Measurements from ENCODE around the gene NUMA1.

Gene NUMA1

DNA sequence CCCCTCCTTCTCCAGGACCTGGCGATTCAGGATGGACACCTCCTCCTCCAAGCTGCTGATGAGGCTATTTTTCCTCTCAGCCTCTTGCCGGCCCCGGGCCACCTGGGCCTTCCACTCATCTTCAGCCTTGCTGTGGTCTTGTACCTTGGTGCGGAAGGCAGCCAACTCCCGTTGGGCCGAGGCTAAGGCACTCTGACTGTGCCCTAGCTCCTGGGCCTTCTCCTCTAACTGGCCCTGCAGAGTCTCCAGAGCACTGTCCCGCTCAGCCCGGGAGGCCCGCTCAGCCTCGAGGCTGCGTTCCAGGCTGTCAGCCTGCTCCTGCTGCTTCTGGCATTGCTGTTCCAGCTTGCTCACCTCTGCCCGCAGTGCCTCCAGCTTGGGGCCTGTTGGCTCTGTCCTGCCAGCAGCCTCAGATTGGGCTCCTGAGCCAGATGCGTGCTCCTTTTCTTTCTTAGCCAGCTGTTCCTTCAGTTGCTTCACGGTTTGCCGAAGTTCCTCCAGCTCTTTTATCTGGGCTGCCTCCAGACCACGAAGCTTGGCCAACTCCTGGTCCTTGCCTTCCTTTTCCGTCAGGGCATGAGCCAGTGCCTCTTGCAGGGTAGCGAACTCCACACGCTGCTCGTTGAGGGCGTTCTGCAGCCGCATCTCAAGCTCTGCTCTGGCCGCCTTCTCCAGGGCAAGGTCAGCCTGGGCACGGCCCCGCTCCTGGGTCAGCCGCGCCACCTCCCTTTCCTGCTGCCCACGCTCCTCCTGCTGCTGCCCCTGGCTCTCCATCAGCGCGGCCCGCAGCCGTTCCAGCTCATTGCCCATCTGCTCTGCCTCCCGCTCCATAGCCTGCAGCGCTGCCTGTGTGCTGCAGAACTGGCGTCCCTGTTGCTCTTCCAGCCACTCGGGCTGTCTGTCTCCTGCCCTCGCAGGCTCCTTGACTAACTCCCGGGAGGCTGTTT, 66.3 kb downstream of the NUMA1 start:
- DNase-seq = no peak

DNA sequence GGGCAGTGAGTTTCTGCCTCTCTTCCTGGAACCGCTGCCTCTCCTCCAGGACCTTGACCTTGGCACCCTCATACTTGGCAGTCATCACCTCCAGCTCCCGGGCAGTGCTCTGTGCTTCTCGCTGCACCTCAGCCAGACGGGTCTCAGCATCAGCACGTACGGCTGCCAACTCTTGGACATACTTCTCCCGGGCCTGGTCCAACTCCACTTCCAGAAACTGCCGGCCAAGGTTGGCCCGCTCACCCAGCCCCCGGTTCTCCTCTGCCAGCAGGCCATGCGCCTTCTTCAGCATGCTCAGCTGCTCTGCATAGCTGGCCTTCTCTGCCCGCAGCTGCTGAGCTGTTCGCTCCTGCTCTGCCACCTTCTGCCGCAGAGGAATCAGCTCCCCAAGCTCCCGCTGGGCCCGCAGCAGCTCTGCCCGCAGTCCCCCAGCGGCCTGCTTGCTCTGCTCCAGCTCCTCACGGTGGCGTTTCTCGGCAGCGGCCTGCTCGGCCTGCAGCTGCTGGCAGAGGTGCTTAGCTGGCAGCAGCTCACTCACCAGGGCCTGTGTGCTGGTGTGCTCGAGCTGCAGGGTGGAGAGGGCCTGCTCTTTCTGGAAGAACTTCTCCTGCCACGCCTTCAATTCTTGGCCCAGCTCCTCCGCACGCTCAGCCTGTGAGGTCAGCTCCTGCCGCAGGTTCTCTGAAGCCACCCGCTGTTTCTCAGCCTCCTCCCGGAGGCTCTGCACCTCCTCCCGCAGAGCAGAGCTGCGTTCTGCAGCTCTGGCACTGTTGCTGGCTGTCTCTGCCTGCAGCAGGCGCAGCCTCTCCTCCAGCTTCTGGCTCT, 67.2 kb downstream of the NUMA1 start:
- DNase-seq = no peak

DNA sequence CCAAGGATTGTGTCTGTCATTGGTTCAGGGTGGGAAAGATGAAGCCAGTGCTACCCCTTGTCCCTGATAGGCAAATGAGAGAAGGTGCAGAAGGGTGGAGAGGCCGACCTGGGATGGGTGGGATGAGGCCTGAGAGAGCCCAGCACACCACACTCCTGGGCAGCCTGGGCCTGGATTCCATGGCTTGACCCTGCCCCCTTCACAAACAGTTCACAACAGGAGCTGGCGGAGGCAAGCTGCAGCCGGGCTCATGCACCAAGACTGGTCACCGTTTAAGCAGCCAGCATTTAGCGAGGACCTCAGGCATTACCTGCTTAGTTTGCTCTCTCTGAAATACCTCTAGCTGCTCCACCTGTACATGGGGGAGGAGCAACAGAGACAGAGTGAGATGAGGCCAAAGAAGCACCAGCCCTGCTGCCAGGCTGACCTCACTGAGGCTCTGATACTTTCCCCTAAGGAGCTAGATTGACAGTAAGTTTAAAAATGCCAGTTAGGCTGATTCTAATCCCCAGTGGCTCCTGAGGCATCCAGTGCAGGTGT, 68.2 kb downstream of the NUMA1 start:
- no peak for DNase-seq

DNA sequence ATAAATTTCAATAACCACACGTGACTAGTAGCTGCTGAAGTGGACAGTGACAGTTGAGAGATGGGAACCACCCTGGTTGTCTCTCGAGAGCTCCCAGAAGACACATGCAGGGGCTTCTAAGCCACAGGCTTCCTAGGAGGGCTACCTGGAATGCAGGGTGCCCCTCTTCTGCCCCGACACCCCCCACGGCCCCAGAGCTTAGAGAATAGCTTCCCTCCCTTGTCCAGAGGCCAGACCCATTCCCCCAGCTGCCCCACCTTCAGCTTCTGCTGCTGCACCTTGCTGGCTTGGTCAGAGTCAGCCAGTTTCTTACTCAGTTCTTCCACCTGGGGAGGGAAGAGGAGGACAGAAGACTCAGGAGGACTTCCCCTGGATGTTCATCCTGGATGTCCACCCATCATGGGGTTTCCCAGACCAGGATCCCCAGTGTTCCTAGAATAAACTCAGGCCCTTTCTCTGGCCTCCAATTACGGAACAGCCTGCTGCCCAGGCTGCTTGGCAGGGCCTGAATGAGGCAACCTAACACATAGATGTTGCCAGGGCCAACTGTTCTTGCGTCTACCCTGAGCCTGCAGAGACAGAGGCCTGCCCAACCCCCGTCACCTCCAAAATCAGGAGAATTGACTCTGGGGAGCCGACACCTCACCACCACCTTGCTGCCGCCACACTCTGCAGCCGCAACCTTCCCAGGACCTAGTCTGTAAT, 69.7 kb downstream of the NUMA1 start:
- no peak for DNase-seq

DNA sequence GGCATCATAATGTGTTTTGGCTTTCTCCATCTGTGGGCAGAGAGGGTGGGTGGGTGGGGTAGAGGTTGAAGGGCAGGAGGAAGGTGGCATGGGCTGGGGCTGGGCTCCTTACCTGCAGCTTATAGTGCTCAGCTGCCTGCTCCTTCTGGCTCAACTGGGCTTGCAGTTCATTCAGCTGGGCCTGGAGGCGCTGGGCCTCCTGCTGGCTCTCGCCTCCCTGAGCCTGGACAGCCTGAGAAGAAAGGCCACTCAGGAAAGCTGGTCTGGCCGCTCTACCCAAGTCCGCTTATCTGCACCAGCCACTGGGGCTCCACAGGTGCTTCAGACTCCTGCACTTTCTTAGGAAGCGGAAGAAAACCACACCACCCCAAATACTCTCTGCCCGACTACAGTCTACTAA, 71.2 kb downstream of the NUMA1 start:
- DNase-seq = no peak

DNA sequence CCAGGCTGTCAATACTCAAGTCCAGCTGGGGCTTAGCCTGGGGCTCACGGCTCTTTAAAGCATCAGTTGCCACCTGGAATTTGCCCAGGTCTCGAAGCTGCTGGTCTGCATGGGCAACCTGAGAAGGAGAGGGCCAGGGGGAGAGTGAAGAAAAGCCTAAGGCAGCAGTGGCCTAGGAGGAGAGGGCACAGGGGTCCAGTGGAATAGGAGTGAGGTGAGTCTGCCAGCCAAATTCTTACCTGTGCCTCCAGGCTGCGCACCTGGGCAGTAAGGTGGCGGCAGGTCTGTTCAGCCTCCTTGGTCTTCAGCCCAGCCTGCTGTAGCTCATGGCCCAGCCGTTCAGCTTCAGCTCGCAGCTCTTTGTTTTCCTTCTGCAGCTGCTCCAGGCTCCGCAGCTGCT, 71.6 kb downstream of the NUMA1 start:
- no peak for DNase-seq

DNA sequence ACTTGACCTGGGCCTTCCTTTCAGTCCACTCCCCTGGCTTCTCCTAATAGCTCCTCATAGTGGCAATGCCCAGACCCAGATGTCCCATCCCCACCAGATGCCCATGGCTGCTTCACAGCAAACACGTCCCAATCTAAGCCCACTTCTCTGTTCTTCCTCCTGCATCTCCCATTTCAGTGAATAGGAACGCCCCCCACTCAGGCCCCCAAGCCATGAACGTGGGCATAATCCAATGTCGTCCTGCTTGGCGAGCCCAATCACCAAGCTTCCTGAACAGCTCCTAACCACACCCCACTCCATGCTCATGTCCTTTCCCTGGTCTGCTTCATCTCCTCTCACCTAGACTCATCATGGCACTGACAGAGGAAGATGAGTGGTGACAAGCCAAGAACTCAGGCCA, 72.8 kb downstream of the NUMA1 start:
- DNase-seq = no peak

DNA sequence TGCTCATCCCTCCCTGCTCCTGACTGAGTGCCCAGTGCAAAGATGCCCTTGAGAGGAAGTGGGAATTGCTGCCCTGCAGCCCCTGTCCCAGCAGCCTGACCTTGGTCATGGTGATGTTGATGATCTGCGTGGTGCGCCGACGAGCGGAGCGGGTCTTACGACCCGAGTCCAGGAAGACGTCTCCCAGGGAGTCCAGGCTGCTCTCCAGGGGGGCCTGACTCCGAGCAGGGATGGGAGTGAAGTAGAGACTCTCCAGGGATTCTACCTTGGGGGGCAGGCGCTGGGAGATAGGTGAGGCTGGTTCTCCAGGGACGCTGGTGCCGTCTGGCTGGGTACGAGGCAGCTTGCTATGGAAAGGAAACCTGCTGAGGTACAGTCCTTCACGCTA, 73.3 kb downstream of the NUMA1 start:
- no peak for DNase-seq

DNA sequence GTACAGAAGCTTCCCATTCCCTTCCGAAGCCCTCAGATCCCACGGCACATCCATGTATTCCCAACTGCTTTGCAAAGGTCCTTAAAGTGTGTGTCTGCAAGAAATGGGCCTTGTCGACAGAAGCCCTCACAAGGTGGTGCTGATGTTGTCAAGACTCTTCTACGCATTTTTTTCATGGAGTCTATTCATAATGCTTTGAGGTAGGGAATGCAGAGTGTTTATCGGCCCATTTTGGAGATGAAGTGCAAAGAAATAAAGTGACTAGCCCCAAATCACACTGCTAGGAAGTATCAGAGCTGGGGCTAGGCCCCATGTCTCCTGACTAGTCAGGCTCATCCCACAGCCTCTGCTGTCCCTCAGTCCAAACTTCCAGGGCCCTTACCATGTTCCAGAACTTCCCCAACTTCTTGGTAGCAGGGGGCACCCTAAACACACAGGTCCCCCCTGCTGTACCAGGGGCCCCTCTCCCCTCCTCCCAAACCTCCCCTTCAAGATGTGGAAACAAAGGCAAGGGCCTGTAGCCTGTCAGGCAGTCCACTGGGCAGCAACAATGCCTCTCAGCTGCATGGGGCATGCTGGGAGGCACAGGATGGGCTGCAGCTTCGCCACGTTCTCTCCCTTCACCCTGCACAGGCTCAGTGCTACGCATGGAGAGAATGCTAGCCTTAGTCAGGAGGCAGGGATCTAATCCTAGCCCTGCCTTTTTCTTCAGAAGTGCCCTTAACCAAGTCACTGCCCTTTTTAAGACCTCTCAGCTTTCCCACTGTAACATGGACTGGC, 73.8 kb downstream of the NUMA1 start:
- no peak for DNase-seq

DNA sequence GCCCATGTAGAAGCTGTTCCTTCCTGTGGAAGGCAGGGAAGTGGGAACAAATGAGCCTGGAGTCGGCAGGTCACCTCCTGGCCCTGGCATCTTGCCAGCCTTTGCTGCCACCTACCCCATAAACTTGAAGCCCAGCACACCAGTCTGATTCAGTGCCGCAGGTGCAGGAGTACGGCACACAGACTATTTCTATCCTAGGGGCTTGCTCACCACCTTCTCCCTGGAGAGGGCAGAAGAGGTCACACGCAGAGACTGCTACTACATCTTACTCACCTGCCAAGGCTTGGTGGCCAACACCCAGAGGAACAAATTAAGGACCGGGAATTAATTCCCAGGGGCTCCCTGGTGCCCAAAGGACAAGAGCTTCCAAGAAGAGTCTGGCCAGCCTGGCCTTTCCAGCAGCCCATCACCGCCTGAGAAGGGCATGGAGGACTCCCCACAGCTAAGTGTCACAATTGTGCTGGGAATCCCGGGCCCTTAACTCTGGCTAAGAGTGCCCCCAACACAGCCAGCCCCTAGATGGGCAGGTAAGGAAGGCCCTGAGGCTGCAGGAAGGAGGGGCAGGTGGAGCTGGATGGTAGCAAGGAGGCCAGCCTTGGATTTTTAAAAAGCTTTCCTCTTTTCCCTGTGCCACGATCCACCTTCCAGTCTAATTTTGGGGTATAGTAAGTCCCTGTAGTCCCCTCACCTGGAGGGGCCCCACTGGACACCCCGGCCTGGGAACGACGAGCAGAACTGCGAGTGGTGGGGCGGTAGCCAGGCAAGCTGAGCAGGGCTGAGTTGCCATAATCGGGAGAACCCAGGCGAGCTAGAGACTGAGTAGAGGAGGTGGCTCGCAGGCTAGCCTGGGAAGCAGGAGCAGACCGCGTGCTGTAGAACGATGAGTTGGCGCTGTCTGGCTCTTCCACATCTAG, 74.7 kb downstream of the NUMA1 start:
- DNase-seq = no peak

DNA sequence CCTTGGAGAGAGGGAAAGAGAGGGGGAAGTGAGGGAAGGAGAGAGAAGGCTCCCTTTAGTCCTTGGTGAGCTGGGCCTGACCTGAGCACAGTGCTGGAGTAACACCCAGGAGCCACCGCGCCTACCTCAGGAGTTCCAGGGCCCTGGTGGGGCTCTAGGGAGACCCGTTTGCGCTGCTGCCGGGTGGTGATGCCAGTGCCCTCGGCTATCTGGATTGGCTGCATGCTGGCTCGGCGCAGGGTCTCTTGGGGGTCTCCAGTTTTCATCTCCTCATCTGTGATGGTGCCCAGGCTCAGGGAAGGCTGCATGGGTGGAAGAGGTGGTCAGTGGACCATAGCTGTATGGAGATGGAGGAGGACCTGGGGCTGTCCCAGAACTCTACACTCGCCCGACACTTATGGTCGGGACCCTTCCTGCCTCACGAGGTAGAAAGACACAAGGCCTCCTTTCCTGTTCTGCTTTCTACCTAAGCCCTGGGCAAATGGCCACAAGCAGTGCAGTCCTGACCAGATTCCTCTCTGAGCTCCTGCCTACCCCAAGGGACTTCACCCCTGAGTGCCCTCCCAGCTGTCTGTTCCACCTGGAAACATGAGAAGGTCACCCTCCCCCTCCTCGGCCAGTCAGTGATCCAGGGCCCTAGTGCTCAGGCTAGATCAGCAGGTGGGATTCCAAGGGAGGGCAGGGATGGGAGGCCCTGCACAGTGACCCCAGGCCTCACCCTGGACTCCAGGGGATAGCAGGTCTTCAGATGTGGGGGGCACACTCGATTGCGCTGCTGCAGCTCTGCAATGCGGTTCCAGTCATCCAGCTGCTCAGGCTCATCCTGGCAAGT, 75.6 kb downstream of the NUMA1 start:
- no peak for DNase-seq

DNA sequence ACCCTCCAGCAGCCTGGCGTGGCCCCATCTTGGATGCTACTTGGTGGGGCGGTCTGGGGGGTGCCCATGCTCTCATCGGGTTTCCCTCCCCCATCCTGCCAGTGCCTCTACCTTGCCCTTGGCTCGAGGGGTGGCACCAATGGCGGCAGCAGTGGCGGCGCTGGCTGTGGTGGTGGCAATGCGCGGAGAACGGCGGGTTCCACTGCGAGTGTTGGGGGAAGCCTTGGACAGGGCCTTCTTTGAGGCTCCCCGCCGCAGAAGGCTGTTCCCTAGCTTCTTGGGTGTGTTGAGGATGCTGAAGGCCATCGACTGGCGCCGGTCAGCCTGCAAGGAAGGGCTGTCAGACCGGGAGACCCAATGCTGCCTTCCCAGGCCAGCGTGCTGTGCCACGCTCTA, 76.6 kb downstream of the NUMA1 start:
- no peak for DNase-seq

DNA sequence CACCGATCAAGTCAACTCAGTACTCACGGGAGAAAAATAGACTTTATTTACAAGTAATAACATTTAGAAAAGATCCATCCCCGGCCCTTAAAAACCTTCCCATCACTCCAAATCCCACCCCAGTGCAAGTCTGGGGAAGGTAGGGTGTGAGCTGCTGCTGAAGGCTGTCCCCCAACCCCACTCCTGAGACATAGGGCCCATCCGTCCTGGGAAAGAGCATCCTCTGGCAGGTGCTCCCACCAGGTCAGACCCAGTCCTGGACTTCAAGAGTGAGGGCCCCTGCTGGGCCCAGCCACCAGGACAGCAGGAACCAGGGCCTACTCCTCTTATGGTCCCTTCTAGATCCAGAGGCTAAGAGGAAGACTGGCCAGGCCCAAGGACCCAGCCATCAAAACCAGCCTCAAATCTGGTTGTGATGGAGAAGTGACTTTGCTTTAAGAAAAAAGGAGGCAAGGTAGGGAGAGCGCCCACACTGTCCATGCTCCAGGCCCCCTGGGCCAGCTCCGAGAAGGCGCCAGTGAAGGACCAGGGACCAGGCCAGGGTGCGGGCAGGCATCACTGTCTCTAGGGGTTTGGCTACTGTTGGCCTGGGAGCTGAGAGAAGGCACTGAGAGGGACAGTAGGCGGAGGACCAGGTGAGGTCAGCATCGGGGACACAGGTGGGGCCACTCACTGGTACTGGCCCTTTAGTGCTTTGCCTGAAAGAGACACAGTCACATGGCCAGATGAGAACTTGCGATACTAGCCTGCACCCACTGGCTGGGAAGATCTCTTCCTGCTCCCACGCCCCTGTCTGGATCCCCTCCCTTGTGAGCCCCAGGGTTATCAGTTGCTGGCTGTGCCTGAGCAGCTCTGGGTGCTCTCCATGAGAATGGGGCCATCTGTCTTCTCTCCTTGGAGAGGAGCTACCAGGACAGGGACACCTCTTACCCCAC, 77.2 kb downstream of the NUMA1 start:
- no peak for DNase-seq

DNA sequence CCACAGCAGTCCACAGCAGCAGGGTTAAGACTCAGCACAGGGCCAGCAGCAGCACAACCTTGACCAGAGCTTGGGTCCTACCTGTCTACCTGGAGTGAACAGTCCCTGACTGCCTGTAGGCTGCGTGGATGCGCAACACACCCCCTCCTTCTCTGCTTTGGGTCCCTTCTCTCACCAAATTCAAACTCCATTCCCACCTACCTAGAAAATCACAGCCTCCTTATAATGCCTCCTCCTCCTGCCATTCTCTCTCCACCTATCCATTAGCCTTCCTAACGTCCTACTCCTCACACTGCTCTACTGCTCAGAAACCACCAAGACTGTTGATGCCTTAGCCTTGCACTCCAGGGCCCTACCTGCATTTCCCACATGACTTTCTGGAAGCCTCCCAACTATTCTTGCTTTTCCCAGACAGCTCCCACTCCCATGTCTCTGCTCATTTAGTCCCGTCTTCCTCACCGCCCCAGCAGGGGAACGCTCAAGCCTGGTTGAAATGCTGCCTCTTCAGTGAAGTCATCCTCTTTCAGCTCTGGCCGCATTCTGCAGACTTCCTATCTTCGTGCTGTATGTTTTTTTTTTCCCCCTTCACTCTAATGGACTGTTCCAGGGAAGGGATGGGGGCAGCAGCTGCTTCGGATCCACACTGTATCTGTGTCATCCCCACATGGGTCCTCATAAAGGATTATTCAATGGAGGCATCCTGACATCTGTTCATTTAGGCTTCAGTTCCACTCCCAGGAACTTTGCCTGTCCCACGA, 78.3 kb downstream of the NUMA1 start:
- DNase-seq = no peak

DNA sequence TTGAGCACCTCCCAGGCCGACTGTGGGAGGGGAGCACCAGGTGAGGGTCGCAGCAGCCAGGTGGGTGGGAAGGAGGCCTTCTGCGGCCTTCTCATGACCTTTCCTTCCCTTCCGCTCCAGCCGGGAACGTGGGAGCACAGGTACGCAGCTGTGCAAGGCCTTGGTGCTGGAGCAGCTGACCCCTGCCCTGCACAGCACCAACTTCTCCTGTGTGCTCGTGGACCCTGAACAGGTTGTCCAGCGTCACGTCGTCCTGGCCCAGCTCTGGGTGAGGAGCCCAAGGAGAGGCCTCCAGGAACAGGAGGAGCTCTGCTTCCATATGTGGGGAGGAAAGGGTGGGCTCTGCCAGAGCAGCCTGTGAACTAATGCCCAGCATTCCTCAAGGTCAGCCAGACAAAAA, 79.1 kb downstream of the NUMA1 start:
- DNase-seq = no peak

DNA sequence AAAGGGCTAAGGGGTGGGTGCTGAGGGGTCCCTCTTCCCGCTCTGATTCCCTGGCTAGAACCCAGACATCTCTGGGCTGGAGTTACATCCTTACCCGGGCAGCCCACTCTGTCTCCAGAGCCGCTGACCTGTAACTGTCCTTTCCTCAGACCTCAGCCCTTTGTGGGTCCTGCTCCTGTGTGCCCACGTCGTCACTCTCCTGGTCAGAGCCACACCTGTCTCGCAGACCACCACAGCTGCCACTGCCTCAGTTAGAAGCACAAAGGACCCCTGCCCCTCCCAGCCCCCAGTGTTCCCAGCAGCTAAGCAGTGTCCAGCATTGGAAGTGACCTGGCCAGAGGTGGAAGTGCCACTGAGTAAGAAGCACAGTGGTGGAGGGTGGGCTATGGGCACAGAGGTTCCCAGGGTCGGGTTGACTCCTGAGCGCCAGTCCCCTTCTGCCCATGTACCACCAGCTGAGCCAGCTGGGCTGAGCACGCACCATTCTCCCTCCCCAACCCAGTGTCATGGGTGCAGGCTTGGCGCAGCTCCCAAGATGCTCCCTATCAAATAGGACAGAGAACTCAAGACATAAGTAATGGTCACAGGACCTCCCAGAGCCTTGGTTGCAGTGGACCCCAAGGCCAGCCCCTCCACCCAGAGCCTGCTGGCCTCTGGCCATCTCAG, 80.0 kb downstream of the NUMA1 start:
- no peak for DNase-seq

DNA sequence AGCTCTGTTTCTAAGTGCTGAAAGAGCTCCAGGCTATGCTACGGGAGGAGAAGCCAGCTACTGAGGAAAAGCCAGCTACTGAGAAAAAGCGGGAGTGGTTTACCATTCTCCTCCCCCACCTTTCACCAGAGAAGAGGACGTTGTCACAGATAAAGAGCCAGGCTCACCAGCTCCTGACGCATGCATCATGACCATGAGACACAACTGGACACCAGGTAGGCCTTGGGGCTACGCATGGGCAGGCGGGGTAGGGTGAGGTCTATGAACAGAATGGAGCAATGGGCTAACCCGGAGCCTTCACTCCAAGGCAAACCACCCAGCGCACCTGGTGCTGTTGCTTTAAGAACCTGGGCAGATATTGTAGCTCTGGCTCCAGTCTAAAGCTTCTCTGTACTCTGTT, 80.5 kb downstream of the NUMA1 start:
- DNase-seq = no peak

DNA sequence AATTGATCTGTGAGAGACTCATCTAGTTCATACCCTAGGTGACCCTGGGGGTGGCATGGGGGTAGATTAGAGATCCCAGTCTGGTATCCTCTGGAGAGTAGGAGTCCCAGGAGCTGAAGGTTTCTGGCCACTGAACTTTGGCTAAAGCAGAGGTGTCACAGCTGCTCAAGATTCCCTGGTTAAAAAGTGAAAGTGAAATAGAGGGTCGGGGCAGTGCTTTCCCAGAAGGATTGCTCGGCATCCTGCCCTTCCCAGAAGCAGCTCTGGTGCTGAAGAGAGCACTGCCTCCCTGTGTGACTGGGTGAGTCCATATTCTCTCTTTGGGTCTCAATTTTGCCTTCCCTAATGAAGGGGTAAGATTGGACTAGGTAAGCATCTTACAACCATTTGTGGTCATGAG, 81.0 kb downstream of the NUMA1 start:
- DNase-seq = no peak
